ENCODE measurements around the gene SSBP3.

DNA sequence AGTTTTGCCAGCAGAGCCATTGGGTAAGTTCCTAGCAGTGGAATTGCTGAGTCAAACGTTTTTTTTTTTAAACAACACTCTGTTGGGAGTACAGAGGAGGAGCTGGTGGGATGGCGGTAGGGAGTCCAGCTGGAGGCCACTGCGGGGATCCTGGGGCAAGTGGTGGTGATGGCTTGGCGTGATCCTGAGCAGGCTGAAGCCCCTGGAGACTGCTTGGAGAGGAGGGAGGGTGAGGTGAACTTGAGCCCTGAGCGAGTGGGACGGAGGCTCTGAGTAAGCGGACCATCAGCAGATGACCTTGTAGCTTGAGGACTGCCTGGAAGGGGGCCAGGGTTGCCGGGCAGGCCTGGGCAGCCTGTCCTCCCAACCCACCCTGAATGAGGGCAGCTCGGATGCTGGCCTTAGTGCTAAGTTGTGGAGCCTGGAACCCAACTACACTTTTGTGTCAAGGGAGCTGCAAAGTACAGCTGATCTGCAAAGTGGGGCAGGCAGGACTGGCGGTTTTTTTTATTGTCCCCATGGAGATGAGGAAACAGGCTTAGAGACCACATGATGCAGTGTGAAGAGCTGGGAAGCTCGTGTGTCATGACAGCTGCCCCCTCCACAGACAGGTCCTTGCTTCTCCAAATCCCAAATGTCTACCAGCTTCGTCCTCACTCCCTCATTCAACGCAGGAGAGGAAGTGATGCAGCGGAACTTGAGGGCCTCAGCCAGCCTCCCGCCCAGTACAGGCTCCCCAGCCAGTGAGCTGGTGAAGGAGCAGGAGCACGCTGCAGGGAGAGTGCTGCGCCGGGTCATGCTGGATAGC, 186.0 kb downstream of the SSBP3 start:
- TF ChIP-seq CTCF (IDR thresholded peaks at IDR 0.05), result no peak
- no peak for TF ChIP-seq ZFX (IDR thresholded peaks at IDR 0.05; ENCODE audit: borderline replicate concordance)
